ENCODE data around the gene TFIP11.

The TFIP11 gene

DNA sequence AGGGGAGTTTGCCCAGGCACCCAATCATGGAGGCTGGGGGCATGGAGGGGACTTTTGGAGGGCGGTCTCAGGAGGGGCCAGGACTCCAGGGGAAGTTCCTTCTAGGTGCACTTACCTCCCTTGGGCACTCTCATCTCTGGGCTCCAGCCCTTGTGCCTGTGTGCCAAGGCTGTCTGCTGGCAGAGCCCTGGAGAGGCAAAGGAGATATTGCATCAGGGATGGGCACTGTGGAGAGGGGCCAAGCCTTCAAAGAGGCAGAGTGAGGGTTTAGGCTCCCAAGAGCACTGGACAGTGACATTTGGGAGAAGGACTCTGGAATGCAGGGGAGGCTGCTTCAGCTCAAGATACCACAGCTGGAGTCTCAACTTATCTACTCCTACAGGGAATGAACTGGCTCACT is 32.2 kb upstream of the TFIP11 start:
- no peak overlapping the region for H3K4me3 ChIP-seq (ENCODE audit: low read depth, low read length)
- TF ChIP-seq, protein P1, sequence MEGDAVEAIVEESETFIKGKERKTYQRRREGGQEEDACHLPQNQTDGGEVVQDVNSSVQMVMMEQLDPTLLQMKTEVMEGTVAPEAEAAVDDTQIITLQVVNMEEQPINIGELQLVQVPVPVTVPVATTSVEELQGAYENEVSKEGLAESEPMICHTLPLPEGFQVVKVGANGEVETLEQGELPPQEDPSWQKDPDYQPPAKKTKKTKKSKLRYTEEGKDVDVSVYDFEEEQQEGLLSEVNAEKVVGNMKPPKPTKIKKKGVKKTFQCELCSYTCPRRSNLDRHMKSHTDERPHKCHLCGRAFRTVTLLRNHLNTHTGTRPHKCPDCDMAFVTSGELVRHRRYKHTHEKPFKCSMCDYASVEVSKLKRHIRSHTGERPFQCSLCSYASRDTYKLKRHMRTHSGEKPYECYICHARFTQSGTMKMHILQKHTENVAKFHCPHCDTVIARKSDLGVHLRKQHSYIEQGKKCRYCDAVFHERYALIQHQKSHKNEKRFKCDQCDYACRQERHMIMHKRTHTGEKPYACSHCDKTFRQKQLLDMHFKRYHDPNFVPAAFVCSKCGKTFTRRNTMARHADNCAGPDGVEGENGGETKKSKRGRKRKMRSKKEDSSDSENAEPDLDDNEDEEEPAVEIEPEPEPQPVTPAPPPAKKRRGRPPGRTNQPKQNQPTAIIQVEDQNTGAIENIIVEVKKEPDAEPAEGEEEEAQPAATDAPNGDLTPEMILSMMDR (IDR thresholded peaks at IDR 0.05; ENCODE audit: low read depth, low read length, missing control alignments): no peak
- no peak for DNase-seq (ENCODE audit: low read depth)

DNA sequence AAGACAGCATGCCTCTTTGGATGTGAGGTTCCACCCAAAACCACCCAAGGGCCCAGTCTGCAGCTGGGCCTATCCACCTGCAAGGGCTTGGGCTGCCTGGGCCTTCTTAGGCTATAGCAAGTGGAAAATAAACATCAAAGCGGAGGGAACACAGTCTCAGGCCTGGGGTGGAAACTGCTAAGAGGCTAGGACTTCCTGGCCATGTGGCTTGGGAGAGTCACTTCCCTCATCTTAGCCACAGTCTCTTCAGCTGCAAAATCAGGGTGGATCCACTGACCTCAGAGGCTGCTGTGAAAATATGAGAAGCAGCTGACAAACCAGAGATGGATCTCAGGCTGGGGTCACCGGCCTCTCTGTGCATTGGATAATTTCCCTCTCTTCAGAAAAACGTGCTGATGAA is 30.6 kb upstream of the TFIP11 start:
- TF ChIP-seq, protein P1 (IDR thresholded peaks at IDR 0.05; ENCODE audit: low read depth, low read length, missing control alignments): no peak
- no peak overlapping the region for H3K4me3 ChIP-seq (ENCODE audit: low read depth, low read length)
- no peak for DNase-seq (ENCODE audit: low read depth)

DNA sequence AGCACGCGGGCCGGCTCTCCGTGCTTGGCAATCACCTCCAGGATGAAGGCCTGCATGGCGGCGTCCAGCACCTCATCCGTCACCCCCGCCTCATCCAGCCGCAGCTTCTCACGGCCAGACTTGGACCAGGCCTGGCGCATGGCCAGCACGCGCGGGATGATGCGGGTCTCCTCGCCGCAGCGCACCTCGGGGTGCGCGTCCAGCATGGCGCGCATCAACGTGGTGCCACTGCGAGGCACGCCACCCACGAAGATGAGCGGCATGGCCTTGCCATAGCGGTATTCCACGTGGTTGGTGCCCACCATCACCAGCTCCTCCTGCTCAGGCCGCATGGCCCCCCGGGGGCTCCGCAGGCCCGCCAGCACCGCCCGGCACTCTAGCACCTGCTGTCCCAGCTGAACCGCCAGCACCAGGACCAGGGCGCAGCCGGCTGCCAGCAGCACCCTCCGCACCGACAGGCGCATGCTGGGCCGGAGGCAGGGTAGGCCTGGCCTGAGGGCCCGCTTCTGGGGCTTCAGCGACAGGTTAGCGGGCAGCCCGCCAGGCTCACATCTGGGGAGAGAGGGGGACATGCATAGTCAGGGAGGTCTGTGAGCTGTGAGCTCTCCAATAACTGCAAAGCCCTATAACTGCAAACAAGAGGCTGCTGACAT is 29.0 kb upstream of the TFIP11 start:
- TF ChIP-seq, protein P1 (IDR thresholded peaks at IDR 0.05; ENCODE audit: low read depth, low read length, missing control alignments): no peak
- DNase-seq (ENCODE audit: low read depth): no peak
- H3K4me3 ChIP-seq (ENCODE audit: low read depth, low read length): no peak overlapping the region

DNA sequence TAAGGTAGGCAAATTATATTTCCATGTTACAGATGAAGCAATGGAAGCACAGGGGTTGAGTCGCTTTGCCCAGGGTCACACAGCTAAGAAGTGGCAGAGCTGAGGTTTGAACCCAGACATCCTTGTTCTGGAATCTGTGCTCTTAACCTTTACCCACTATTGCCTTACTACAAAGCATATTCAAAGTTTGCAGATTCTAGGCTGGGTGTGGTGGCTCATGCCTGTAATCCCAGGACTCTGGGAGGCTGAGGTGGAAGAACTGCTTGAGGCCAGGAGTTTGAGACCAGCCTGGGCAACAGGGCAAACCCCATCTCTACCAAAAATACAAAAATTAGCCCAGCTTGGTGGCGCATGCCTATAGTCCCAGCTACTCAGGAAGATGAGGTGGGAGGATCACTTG is 27.8 kb upstream of the TFIP11 start:
- DNase-seq (ENCODE audit: low read depth): no peak
- no peak overlapping the region for H3K4me3 ChIP-seq (ENCODE audit: low read depth, low read length)
- TF ChIP-seq, protein P1 (IDR thresholded peaks at IDR 0.05; ENCODE audit: low read depth, low read length, missing control alignments): no peak

DNA sequence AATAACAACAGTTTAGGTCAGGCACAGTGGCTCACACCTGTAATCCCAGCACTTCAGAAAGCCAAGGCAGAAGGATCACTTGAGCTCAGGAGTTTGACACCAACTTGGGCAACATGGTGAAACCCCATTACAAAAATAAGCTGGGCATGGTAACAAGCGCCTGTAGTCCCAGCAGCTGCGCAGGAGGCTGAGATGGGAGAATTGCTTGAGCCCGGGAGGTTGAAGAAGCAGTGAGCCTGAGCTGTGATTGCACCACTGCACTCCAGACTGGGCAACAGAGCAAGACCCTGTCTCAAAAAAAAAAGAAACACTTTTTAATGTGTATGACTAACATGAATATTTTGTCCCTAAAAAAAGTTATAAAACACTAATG is 24.5 kb upstream of the TFIP11 start:
- no peak for DNase-seq (ENCODE audit: low read depth)
- no peak overlapping the region for H3K4me3 ChIP-seq (ENCODE audit: low read depth, low read length)
- TF ChIP-seq, protein P1 (IDR thresholded peaks at IDR 0.05; ENCODE audit: low read depth, low read length, missing control alignments): no peak

DNA sequence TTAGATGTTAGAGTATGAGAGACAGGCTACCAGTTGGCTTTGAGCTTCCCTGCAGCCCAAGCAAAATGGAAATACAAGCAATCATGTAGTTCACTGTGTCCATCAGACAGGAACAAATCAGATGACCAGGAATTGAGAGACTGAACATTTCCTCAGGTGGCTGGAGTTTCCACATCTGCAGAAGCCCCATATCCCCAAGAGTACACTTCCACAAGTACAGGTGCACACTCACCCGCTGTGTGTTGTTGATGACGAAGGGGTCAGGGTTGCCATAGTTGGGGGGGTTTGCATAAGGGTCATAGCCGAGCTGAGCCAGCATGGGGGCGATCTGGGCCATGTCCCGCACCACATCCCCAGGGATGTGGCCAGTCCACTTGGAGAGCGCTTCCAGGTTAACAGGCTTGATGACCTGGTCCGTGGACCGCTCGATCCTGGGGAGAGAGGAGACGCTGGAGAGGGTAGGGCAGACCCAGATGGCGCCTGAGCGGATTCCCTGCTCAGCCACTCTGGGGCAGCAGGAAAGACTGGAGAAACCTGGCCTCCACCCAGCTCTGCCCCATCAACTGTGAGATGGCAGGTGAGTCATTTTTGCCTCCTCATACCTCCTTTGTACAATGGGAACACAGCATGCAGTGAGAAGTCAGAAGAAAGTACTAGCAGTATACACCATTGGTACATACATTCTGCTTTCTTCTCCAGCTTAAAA is 23.9 kb upstream of the TFIP11 start:
- DNase-seq (ENCODE audit: low read depth): no peak
- TF ChIP-seq, protein P1 (IDR thresholded peaks at IDR 0.05; ENCODE audit: low read depth, low read length, missing control alignments): no peak
- no peak overlapping the region for H3K4me3 ChIP-seq (ENCODE audit: low read depth, low read length)

DNA sequence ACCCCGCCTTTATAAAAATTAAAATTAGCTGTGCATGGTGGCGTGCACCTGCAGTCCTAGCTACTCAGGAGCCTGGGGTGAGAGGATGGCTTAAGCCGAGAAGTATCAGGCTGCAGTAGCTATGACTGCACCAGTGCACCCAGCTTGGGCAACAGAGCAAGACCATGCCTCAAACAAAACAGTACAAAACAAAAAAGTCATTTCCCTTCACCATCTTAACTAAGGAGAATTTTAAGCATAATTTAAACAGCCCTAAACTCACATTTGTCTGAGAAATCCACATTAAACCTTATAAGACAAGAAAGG is 23.3 kb upstream of the TFIP11 start:
- TF ChIP-seq, protein P1 (IDR thresholded peaks at IDR 0.05; ENCODE audit: low read depth, low read length, missing control alignments): no peak
- peak; percentile 27 for DNase-seq (ENCODE audit: low read depth)
- H3K4me3 ChIP-seq (ENCODE audit: low read depth, low read length): no peak overlapping the region

Data from GM12864 (cell line).